Stimulated activated CD4-positive, alpha-beta T cell treated with anti-CD3 and anti-CD28 coated beads, Interleukin-2, amount 100 ng/mL, for 48 hours (primary cell): ENCODE results near the gene LSAMP.
A peak's percentile ranks its signal among the peaks of the same experiment; 100 is the strongest.
"Not testable (repeated sequence)": the region's sequence is repeated elsewhere in the genome, so short reads cannot be mapped to it uniquely, and the experiment has no call there.

Experiments used
- DNase-seq, 2 donors: peaks; one replicate each; pipeline ENCODE4 v3.0.0-alpha.2; 2020

LSAMP gene

DNA sequence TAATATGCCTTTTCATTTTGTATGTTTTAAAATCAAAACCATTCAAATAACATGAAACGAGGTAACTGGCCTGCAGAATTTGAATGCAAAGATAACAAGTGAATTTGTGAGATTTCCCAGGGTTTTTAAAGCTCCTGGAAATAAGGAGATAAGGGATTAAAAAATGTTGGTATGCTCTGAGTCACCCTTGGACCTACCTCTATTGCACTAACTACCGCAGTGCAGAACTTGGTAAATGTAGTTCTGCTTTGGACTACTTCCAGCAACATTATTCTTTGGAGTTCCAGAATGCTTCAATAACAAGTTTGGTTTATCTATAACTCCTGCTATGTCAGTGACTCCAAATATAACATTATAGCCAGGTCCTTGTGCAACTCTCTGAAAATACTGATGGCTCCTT is 620.2 kb downstream of the LSAMP start:
- DNase-seq: no peak

DNA sequence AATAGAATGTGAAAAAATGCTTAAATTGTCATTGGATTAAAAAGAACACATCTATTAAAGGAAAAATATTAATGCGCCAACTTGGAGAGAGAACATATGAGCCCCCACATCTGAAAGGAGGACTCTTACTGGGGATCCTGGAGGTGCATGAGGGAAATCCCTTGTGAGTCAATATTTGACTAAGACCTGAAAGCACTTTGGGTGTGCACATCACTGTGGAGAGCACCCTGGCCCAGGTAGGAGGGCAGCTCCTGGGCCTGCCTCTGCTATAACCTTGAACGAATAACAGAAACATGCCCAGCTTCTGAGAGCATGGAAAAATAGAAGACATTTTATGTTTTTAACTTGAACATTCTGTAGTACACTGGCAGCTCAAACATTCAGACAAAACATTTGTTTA is 622.2 kb downstream of the LSAMP start:
- no peak for DNase-seq

DNA sequence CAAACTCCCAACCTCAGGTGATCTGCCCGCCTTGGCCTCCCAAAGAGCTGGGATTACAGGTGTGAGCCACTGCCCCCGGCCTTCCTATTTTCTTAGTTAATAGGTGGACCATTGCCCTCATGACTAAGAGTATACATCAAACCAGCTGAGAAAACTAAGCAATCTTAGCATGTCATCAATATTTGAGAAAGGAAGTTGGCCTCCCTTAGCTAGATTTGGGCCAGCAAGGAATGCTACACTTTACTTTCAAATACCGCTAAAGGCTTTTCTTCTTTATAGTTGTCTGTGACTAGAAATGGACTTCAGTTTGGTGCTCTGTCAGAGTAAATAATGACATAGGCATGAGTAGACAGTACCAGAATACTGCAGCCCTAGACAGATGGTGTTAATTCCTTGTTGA is 622.7 kb downstream of the LSAMP start:
- no peak for DNase-seq

DNA sequence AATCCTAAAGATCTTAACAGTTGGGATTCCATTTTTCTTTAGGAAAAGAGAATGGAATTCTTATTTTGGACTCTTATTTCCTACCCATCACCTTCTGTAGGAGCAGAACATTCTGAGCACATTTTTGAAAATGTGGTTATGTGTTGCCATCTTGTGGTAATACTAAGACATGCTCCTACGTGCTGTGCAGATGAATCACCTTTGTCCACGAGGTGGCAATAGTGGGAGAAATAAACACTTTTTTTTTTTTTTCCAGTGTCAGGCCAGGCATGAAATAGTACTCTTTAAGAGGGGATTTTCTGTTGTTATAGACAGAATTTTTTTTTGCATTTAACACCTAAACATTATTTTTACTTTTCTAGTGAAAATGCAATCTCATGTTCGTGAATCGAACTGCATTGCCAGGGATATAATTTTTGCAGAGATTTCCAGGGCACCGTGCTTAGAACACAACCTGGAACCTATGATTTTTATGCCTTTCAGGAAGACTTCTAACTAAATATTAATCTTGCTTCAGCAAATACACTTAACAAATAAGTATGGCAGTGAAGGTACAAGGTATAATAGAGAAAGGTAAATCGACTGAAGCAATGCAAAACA is 625.4 kb downstream of the LSAMP start:
- DNase-seq: peak; percentile 9 to 31

DNA sequence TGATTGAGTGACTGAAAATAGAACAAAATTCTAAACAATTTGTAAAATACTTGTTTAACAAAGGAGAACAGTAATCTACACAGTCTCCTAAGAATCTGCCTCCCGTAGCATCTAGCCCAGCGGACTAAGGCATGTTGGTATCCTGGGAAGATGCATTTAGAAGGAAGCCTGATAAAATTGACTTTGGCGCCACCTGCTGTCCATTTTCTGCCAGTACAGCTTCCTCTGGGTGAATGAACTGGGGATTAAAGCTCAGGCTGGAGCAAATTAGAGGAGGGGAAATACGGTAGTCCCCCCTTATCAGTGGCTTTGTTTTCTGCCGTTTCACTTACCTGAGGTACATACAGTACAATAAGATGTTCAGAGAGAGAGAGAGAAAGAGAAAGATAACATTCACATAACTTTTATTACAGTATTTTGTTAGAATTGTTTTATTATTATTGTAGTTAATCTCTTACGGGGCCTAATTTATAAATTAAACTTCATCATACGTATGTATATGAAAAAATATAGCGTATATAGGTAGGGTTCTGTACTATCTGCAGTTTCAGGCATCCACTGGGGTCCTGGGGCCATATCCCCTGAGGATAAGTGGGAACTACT is 630.4 kb downstream of the LSAMP start:
- DNase-seq: peak; percentile 67 to 71

DNA sequence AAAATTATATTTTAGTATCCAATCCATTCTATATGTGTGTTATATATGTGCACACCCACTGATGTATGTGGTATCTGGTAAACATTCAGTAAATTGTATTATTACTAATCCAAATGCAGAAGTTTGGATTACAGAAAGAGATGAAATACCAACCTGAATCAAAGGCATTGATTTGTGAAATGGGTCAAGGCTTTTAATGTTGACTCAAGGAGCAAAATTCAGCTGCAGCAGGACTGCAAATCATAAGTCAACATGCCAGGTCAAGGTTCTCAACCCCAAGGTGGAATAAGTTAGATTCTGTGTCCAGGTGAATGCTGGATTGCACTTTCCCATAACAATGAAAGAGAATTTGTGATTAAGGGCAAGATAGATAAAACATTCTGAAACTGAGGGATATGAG is 631.3 kb downstream of the LSAMP start:
- DNase-seq: no peak

DNA sequence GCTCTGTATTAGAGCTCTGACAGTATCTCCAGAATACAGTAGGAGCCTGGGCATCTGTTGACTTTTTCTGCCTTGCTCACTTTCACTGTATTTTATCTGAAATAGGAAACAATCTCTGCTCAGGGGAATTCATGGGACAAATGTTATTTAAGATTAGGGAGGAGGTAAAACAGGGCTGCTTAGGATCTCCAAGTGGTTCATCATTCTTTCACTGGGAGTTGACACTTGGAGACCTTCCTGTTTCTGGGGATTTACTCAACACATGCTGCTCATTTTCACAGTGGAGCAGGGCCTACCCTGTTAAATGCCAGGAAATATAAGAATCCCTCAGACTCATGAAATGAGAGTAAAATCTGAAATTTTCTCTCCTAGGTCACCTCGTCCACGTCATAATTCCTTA is 636.5 kb downstream of the LSAMP start:
- no peak for DNase-seq

DNA sequence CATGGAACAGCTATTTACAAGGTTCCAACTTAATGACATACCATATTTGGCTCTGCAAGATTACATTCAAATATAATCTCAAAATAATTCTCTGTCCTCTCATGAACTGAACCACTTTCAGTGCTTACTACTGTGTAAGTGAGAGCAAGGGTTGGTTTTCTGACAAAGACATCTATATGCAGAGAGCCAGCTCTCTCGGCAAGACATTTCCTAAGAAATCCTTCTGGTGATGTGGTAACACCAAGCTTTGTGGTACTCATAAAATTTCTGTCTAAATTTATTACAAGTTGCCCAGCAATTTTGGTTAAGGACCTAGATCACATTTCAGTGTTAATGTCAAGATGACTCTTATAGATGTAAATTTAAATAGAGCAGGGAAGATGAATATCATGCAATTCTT is 637.0 kb downstream of the LSAMP start:
- no peak for DNase-seq

DNA sequence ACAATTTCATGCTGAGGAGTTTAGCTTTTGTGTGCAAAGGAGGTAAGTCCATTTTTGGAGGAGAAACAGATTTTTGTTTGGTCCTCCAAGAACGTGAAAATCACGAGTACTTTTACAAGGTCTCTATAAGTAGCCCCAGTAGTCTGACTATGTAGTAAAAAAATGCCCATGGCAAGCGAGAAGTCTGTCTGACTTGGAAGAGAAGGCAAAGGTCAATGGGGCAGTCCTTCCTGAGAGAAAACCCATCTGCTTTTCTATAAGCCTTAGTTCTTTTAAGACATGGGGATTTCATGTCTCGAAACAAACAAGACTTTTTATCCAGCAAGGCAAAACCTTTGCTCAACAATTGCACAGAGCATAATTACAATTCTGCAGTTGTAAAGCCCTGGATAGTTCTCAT is 638.8 kb downstream of the LSAMP start:
- no peak for DNase-seq

DNA sequence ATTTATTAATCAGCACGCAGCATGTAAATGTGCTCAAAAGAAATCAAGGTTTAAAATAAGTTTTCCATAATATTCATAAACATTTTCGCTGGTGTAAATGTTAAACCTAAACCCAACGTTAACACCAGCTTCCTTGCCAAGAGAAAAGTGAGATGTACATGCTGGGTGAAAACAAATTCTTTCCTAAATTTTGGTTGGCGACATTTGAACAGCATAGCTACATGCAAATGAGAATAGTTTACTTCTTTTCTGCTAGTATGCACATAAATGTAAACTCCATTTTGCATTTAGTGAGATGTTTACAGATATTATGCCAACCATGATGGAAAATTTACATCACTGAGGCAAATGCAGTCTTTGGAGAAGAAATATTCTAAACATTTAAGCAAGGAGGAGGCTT is 639.8 kb downstream of the LSAMP start:
- DNase-seq: no peak

DNA sequence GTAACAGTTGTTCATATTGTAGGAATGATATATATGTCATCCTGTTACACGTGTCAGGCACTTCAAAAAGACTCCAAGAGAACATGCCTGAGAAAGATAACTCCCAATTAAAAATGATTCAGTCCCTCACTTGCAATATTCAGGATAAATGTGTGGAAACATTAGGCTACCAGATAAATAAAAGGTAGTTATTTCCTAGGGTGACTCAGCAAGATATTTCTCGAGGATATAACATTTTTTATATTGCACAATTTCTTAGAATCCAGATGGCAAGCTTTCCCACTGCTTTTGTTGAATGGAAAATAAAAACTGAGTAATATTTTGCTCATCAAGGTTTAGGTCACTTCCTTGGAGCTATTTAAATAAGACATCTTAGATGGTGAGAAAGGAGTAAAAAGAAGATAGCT is 640.6 kb downstream of the LSAMP start:
- no peak for DNase-seq

DNA sequence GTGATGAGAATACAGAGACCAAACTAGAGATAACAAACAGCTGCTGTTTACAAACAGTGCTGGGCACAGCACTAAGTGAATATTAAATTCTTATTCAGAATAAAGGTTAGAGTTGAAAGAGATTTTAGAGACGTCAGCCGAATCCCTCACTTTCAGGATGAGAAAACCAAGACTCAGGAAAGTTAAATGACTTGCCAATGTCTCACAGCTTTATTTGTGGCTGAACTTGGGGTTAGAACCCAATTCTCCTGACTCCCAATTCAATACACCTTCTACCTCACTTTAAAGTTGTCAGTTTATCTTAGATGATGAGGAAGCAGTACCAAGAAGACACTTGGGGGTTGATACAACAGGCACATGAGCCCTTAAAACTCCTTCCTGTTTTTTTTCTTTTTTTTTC is 641.1 kb downstream of the LSAMP start:
- DNase-seq: no peak

DNA sequence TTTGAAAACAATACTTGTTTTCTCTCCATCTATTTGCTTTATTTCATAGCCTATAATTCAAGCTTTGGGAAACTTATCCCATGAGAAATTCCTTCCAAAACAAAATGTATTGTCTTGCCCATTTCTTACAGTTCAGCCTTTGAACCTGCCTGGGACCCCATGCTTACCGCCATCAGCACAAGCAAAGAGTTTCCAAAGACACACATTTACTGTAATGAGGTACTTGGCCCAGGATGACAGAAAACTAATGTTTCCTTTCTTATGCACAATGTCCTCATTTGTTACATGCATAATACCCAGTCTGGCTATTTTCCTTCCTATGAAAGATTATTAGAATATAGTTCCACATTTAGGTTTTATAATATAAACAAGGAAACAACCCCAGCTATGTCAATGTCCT is 641.6 kb downstream of the LSAMP start:
- DNase-seq: no peak

DNA sequence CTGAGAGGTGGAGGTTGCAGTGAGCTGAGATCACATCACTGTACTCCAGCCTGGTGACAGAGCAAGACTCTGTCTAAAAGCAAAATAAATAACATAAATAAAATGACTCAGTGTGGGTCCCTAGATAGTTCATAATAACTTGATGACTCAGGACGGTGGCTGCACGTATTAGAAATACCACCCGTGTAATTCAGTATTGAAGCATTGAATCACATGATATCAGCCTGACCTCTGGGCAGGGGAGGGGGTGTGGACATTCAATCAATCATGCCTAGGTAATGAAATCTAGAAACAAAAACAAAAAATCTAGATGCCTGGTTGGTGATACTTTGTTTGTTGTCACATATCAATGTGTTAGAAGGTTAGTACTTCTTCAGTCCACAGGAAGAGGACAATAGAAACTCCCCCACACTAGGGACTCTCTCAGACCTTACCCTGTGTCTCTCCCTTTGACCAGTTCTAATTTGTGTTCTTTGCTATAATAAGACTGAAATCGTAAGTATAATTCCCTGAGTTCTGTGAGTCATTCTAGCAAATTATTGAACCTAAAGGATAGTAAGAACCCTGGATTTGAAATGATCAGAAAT is 644.7 kb downstream of the LSAMP start:
- no peak for DNase-seq

DNA sequence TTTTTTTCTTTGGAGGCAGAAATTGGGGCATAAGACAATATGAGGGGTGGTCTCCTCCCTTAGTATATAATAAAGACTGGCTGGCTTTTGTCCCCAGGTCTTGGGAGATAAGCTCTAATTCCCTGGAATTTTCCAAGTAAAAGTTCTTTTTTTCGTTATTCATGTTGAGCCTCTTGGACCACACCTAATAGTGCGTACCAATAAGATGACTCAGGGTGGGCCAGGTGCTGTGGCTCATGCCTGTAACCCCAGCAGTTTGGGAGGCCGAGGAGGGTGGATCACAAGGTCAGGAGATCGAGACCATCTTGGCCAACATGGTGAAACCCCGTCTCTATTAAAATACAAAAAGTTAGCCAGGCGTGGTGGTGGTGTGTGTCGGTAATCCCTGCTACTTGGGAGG is 645.2 kb downstream of the LSAMP start:
- not testable (repeated sequence) for DNase-seq

DNA sequence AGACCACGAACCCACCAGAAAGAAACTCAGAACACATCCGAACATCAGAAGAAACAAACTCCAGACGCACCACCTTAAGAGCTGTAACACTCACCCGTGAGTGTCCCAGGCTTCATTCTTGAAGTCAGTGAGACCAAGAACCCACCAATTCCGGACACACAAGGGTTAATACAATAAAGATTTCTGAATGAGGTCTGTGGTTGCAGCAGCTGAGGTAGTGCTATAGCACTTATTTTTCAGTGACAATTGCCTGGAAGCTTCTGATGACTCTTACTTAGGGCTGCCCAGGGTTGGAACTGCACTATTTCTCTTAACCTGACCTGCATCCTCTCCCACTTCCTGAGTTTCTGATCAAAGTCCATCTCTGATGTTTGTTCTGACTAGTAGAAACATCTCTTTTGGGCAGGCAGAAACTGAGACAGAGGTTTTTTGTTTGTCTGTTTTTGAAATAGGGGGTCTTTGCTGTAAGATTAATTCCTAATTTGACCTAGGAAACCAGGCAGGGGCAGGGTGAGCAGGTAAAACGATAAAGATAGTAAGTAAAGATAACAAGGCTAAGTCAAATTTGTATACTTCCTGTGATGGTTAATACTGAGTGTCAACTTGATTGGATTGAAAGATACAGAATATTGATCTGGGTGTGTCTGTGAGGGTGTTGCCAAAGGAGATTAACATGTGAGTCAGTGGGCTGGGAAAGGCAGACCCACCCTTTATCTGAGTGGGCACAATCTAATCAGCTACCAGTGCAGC is 652.9 kb downstream of the LSAMP start:
- DNase-seq: no peak

DNA sequence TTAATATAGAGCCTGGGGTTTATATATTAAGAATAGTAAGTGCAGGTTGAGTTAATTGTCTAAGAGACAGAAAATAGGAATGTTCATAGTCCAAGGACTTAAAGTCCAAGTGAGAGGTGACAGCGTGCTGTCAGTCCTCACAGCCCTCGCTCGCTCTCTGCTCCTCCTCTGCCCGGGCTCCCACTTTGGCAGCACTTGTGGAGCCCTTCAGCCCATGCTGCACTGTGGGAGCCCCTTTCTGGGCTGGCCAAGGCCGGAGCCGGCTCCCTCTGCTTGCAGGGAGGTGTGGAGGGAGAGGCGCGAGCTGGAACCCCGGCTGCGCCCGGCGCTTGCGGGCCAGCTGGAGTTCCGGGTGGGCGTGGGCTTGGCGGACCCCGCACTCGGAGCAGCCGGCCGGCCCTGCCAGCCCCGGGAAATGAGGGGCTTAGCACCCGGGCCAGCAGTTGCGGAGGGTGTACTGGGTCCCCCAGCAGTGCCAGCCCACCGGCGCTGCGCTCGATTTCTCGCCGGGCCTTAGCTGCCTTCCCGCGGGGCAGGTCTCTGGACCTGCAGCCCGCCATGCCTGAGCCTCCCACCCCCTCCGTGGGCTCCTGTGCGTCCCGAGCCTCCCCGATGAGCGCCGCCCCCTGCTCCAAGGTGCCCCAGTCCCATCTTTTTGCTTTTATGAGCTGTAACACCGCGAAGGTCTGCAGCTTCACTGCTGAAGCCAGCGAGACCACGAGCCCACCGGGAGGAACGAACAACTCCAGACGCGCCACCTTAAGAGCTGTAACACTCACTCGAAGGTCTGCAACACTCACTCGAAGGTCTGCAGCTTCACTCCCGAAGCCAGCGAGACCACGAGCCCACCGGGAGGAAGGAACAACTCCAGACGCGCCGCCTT is 653.8 kb downstream of the LSAMP start:
- not testable (repeated sequence) for DNase-seq

DNA sequence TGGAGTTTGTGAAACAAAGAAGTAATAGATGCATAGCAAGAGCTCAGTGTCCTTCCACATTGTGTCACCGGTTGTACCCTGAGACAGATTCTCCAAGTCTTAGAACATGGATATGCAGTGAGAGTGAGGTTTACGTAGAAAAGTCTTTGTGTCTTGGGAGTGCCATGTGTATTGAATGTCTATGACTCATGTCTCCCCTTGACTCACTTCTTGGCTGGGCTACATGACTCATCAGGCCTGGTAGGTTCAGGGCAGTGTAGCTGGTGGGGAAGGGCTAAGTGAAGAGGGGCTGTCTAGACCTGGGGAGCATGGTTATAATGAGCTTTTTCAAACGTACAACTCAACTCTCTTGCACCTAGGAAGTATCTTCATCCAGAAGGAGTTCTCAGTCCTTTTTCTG is 654.5 kb downstream of the LSAMP start:
- peak; percentile 23 to 40 for DNase-seq

DNA sequence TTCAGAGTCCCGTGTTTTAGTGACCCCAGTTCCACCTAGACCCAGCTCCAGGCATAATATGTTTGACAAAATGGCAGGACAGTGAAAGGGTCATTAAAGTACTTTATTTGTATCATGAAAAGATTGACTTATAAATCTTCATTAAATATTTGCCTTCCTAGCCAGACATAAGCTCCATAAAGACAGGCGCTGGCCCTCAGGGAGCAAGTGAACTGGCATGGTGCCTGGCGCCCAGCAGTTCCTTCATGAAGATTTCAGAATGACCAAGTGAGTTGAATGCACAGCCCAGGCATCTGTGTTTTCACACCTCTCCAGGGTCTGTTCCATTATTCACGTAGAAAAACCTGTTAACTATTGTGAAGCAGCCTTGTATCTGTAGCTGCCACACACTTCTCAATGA is 655.8 kb downstream of the LSAMP start:
- DNase-seq: no peak

DNA sequence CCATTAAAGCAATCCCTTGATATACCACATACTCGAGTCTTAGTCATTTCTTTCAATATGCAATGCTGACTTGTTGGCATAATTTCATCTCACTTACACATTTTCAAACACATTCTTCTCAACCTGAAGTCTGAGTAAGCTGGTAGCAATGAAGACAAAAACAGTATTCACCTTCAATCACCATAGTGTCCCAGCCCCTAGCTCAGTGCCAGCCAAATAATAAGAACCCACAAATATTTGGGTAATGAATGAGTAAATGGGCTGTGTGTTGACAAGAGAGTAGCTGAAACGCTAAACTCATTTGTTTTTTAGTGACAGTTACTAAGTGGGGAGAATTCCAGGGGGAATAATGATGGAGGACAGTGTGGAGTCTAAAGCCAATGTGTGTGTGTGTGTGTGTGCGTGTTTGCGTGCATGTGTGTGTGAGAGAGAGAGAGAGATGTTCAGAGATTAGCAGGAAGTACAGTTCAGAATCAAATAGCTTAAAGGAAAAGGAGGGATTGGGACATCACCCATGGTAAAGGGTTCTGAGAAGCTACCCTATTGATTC is 656.3 kb downstream of the LSAMP start:
- no peak for DNase-seq

DNA sequence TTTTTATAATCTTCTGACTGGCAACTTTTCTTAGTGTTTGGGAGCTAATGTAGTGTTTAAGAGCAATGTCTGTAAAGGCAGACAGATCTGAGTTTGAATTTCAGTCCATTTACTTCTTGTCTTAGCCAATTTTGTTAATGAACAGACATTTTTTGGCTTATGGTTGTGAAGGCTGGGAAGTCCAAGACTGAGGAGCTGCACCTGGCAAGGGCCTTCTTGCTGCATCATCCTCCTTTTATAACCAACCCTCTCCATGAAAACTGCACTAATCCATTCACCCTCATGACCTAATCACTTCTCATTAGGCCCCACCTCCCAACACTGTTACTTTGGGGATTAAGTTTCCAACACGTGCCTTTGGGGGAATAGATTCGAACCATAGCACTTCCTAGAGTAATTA is 657.5 kb downstream of the LSAMP start:
- no peak for DNase-seq

DNA sequence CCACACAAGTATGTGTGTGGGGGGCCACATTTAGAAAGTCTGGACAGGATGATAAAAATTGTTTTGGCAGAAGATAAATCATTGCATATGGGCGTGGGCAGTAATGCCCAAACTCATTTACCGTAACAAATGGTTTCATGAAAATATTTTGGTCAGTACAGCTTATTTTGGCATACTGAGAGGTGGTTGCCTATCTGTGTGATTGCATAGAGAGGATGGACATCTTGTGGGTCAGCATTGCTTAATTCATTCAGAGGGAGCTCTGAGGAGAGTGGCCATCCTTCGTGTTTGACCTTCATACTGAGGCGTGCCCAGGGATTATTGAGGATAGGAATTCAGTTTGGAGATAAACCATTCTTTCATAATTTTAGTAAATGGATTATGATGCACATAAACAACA is 659.5 kb downstream of the LSAMP start:
- no peak for DNase-seq
